Measurements from ENCODE around the gene GLTP. TPM values are rescaled to one million over a fixed set of nuclear protein-coding genes. Genes with fewer than 3 reads are reported as not detected.

The GLTP gene
- total and polyA plus RNA-seq, 11 donors: 16.9 to 68.6 (median 25.1) TPM

GRCh38 chr12:109830267-109830666 lies 50.1 kb downstream of the GLTP start:
- Histone ChIP-seq H3K4me3 (no peak overlapping the region), H3K27me3 (peaks cover 3 to 27% (median 10%) of the 10 kb centered on the region in 9 donors), H3K36me3 (no peaks in the 10 kb centered on the region), H3K27ac (no peak overlapping the region), H3K9me3 (no peaks in the 10 kb centered on the region), H3K4me1 (peaks cover 0 to 46% (median 0%) of the 10 kb centered on the region in 12 donors)
- 80 to 92% (median 87%) methylated on average over 2 of the region's 2 CpGs for WGBS, 4 donors
- ATAC-seq: no peak
- no peak for DNase-seq
- TF ChIP-seq CTCF (IDR thresholded peaks at IDR 0.05): no peak
- no peak for TF ChIP-seq POLR2A (IDR thresholded peaks at IDR 0.05)
- intact Hi-C loops (cut with DNase I): no loop called here

- peaks cover 0 to 46% (median 0%) of the 10 kb centered on the region in 12 donors for H3K4me1 ChIP-seq
- TF ChIP-seq POLR2A (IDR thresholded peaks at IDR 0.05) (no peak), CTCF (IDR thresholded peaks at IDR 0.05) (no peak)
- H3K27me3 ChIP-seq: peaks cover 3 to 27% (median 10%) of the 10 kb centered on the region in 9 donors
- H3K27ac ChIP-seq: peak overlapping the region in 1 of 12 donors; percentile 89
- DNase-seq (no peak), ATAC-seq (no peak)
- H3K9me3 ChIP-seq: no peaks in the 10 kb centered on the region
- intact Hi-C loops (cut with DNase I): no loop called here
- H3K36me3 ChIP-seq: no peaks in the 10 kb centered on the region
- 79 to 84% (median 80%) methylated on average over 10 of the region's 10 CpGs for WGBS, 4 donors
- H3K4me3 ChIP-seq: no peak overlapping the region
Measured at GRCh38 chr12:109829667-109830066, 50.7 kb downstream of the GLTP start.

GRCh38 chr12:109828754-109829511 lies 51.4 kb downstream of the GLTP start:
- DNase-seq (no peak), ATAC-seq (no peak)
- 75 to 84% (median 79%) methylated on average over 3 of the region's 3 CpGs for WGBS, 4 donors
- intact Hi-C loops (cut with DNase I): no loop called here
- peaks cover 3 to 26% (median 10%) of the 10 kb centered on the region in 9 donors for H3K27me3 ChIP-seq
- peak overlapping the region in 1 of 12 donors; percentile 26 for H3K4me3 ChIP-seq
- H3K27ac ChIP-seq: peak overlapping the region in 4 of 12 donors; percentile 34 to 89 (median 49)
- H3K36me3 ChIP-seq: no peaks in the 10 kb centered on the region
- H3K9me3 ChIP-seq: no peaks in the 10 kb centered on the region
- TF ChIP-seq POLR2A (IDR thresholded peaks at IDR 0.05): no peak
- TF ChIP-seq CTCF (IDR thresholded peaks at IDR 0.05): no peak
- H3K4me1 ChIP-seq: peaks cover 0 to 46% (median 0%) of the 10 kb centered on the region in 12 donors

Data from heart left ventricle (tissue), 16 donors.